SK-N-SH (cell line): ENCODE results near the gene ZXDC.

Source experiments
- CHD2 ChIP-seq: fragments of 150-350 bp; IDR thresholded peaks from 2 replicates; pipeline ENCODE4 v1.6.1; 2018; ENCODE audit warnings: low read length; ENCODE audit not compliant: partially characterized antibody
- ELF1 ChIP-seq: IDR thresholded peaks from 2 replicates; pipeline ENCODE4 v1.4.0; 2012
- EP300 ChIP-seq, 2 experiments: IDR thresholded peaks; 2 replicates each; pipeline versions ENCODE4 v1.4.0 to v1.6.1; 2012; ENCODE audit warnings: borderline replicate concordance in 1 of 2, low read depth in 1 of 2, low read length in 1 of 2
- GATA2 ChIP-seq: sonication (generic); formaldehyde crosslinking; IDR thresholded peaks from 2 replicates; pipeline ENCODE4 v1.5.0; 2020; ENCODE audit warnings: mild to moderate bottlenecking, missing genetic modification reagents
- MAX ChIP-seq: IDR thresholded peaks from 2 replicates; pipeline ENCODE4 v1.4.0; 2012; ENCODE audit warnings: low read depth
- REST ChIP-seq: IDR thresholded peaks from 2 replicates; pipeline ENCODE4 v1.6.1; 2012; ENCODE audit warnings: mild to moderate bottlenecking, low read depth, low read length, moderate library complexity
- RXRA ChIP-seq: IDR thresholded peaks from 2 replicates; pipeline ENCODE4 v1.4.0; 2012; ENCODE audit warnings: low read depth, mild to moderate bottlenecking, borderline replicate concordance
- SMC3 ChIP-seq: IDR thresholded peaks from 2 replicates; pipeline ENCODE4 v1.6.1; 2012; ENCODE audit warnings: low read depth, low read length, improper control_type of control experiment
- TF ChIP-seq, protein P1 (sequence below): fragments of 200-600 bp; sonication (generic); IDR thresholded peaks from 2 replicates; pipeline ENCODE4 v1.6.1; 2017; ENCODE audit warnings: antibody characterized with exemption, mild to moderate bottlenecking, moderate library complexity

- TF ChIP-seq, protein P1, sequence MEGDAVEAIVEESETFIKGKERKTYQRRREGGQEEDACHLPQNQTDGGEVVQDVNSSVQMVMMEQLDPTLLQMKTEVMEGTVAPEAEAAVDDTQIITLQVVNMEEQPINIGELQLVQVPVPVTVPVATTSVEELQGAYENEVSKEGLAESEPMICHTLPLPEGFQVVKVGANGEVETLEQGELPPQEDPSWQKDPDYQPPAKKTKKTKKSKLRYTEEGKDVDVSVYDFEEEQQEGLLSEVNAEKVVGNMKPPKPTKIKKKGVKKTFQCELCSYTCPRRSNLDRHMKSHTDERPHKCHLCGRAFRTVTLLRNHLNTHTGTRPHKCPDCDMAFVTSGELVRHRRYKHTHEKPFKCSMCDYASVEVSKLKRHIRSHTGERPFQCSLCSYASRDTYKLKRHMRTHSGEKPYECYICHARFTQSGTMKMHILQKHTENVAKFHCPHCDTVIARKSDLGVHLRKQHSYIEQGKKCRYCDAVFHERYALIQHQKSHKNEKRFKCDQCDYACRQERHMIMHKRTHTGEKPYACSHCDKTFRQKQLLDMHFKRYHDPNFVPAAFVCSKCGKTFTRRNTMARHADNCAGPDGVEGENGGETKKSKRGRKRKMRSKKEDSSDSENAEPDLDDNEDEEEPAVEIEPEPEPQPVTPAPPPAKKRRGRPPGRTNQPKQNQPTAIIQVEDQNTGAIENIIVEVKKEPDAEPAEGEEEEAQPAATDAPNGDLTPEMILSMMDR: no peak
- TF ChIP-seq SMC3: no peak
- TF ChIP-seq EP300 (IDR thresholded peaks at IDR 0.05; ENCODE audit: borderline replicate concordance in 1 of 2, low read depth in 1 of 2, low read length in 1 of 2): no peak
- TF ChIP-seq REST: no peak
- no peak for TF ChIP-seq RXRA
- no peak for TF ChIP-seq MAX
- TF ChIP-seq GATA2: no peak
- TF ChIP-seq CHD2: no peak
- no peak for TF ChIP-seq ELF1
Measured at GRCh38 chr3:126494204-126494969, 18.7 kb upstream of the ZXDC start.
